GM23338 (cell line): Measurements from ENCODE around the gene IQSEC2. TPM values are rescaled to one million over a fixed set of nuclear protein-coding genes. Genes with fewer than 3 reads are reported as not detected.

Source experiments
- ATAC-seq: fragments of 200-7000 bp; cut with Tn5 transposase; 3 replicates; pipeline ENCODE4 v1.9.1; 2020
- DNase-seq: peaks from one replicate; pipeline ENCODE4 v3.0.0-alpha.2; 2015; ENCODE audit warnings: low spot score
- H2AFZ ChIP-seq: fragments of 200-600 bp; sonication (generic); 2 replicates; pipeline ENCODE4 v1.8.0; 2016; ENCODE audit warnings: antibody characterized with exemption, mild to moderate bottlenecking, moderate library complexity
- H3F3A ChIP-seq: fragments of 200-600 bp; sonication (generic); replicated peaks from 2 replicates; pipeline ENCODE4 v1.8.0; 2017; ENCODE audit warnings: antibody characterized with exemption, mixed run types, low read depth
- H3K27ac ChIP-seq: fragments of 200-600 bp; sonication (generic); 2 replicates; pipeline ENCODE4 v1.6.1; 2016; ENCODE audit warnings: low read depth
- H3K27me3 ChIP-seq: fragments of 200-600 bp; sonication (generic); 2 replicates; pipeline ENCODE4 v1.8.0; 2016; ENCODE audit warnings: mild to moderate bottlenecking, mixed run types, moderate library complexity; ENCODE audit not compliant: insufficient read depth
- H3K36me3 ChIP-seq: fragments of 200-600 bp; sonication (generic); 2 replicates; pipeline ENCODE4 v1.8.0; 2016; ENCODE audit warnings: mild to moderate bottlenecking; ENCODE audit not compliant: insufficient read depth
- H3K4me1 ChIP-seq: fragments of 200-600 bp; sonication (generic); 2 replicates; pipeline ENCODE4 v1.8.0; 2016; ENCODE audit warnings: mild to moderate bottlenecking, moderate library complexity; ENCODE audit not compliant: insufficient read depth
- H3K4me2 ChIP-seq: fragments of 200-600 bp; sonication (generic); 2 replicates; pipeline ENCODE4 v1.7.1; 2017; ENCODE audit warnings: mixed run types
- H3K4me3 ChIP-seq: fragments of 200-600 bp; sonication (generic); 2 replicates; pipeline ENCODE4 v1.6.1; 2016; ENCODE audit warnings: mixed run types
- H3K79me2 ChIP-seq: fragments of 200-600 bp; sonication (generic); replicated peaks from 2 replicates; pipeline ENCODE4 v1.8.0; 2017; ENCODE audit warnings: mild to moderate bottlenecking; ENCODE audit not compliant: insufficient read depth
- H3K9me2 ChIP-seq: fragments of 200-600 bp; sonication (generic); 2 replicates; pipeline ENCODE4 v1.8.0; 2017; ENCODE audit not compliant: insufficient read depth
- H4K20me1 ChIP-seq: fragments of 200-600 bp; sonication (generic); replicated peaks from 2 replicates; pipeline ENCODE4 v1.8.0; 2017; ENCODE audit warnings: mild to moderate bottlenecking; ENCODE audit not compliant: insufficient read depth
- H3K27ac Mint-ChIP-seq: 2 replicates; pipeline ENCODE4 v1.8.0; 2020; ENCODE audit warnings: inconsistent platforms, mild to moderate bottlenecking, moderate library complexity, mixed read lengths
- H3K27me3 Mint-ChIP-seq: 3 replicates; pipeline ENCODE4 v1.8.0; 2022; ENCODE audit warnings: low read depth, mild to moderate bottlenecking, moderate library complexity, mixed read lengths, inconsistent platforms; ENCODE audit not compliant: insufficient read depth, poor library complexity
- H3K36me3 Mint-ChIP-seq: 3 replicates; pipeline ENCODE4 v1.8.0; 2021; ENCODE audit warnings: low read depth, mild to moderate bottlenecking, inconsistent platforms, moderate library complexity, mixed read lengths
- H3K4me1 Mint-ChIP-seq: 3 replicates; pipeline ENCODE4 v1.8.0; 2020; ENCODE audit warnings: mild to moderate bottlenecking, inconsistent platforms, mixed read lengths
- H3K4me3 Mint-ChIP-seq: 3 replicates; pipeline ENCODE4 v1.8.0; 2021; ENCODE audit warnings: moderate library complexity, mild to moderate bottlenecking, inconsistent platforms, mixed read lengths
- H3K9me3 Mint-ChIP-seq: 3 replicates; pipeline ENCODE4 v1.8.0; 2020; ENCODE audit warnings: moderate library complexity, mild to moderate bottlenecking, inconsistent platforms, mixed read lengths
- CREB1 ChIP-seq: fragments of 250-450 bp; sonication (Bioruptor Pico); IDR thresholded peaks from 2 replicates; pipeline ENCODE4 v1.5.0; 2020; ENCODE audit warnings: low read depth, mild to moderate bottlenecking, moderate library complexity
- EZH2phosphoT487 ChIP-seq: fragments of 200-600 bp; sonication (generic); IDR thresholded peaks from one replicate; pipeline ENCODE4 v1.8.1; 2018; ENCODE audit warnings: antibody characterized with exemption; ENCODE audit not compliant: unreplicated experiment
- NANOG ChIP-seq: IDR thresholded peaks from 2 replicates; pipeline ENCODE4 v1.6.1; 2016; ENCODE audit warnings: antibody characterized with exemption, borderline replicate concordance
- POLR2AphosphoS5 ChIP-seq: IDR thresholded peaks from 2 replicates; pipeline ENCODE4 v1.6.1; 2016; ENCODE audit warnings: antibody characterized with exemption, low read depth
- ZNF331 ChIP-seq: fragments of 250-450 bp; sonication (Bioruptor Pico); IDR thresholded peaks from 2 replicates; pipeline ENCODE4 v1.5.0; 2020; ENCODE audit warnings: low read depth, mild to moderate bottlenecking, moderate library complexity
- polyA plus RNA-seq: library from polyadenylated mRNA; unstranded; fragments of >200 nt; fragmentation: Nextera tagmentation; extraction: Ambion mirVana; gene quantifications from 2 replicates; pipeline ENCODE4 v1.2.1, GENCODE V29; 2016
- total RNA-seq: library from RNA; depleted of rRNA; stranded (reverse); fragments of >200 nt; shearing (Covaris generic); gene quantifications from 2 replicates; pipeline ENCODE4 v1.2.3, GENCODE V29; 2014
- TF ChIP-seq, protein P1 (sequence below): fragments of 250-450 bp; sonication (Bioruptor Pico); IDR thresholded peaks from 2 replicates; pipeline ENCODE4 v1.5.0; 2020; ENCODE audit warnings: mild to moderate bottlenecking, moderate library complexity
- TF ChIP-seq, protein P2 (sequence below): IDR thresholded peaks from 2 replicates; pipeline ENCODE4 v1.6.1; 2016; ENCODE audit warnings: antibody characterized with exemption

Gene IQSEC2
- total and polyA plus RNA-seq, 2 experiments from 2014 or later: 12.3 to 92.2 TPM

DNA sequence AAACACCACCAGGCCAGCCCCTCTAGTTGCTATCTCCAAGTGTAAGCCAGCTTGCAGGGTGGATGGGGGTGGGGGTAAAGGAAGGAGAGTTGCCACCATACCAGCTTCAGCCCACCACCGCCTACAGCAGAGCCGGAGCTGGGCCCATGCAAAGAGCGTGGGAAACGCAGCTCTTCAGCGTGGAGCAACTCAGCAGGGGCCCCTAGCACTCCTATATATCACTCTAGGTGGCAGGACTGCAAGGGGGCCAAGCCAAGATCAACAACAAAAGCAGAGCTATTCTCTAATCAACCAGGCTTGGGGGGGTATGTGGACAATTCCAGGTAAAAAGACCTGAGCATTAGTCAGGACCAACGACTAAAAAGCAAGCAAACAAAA is 35.5 kb upstream of the IQSEC2 start (continued):
- TF ChIP-seq, protein P1, sequence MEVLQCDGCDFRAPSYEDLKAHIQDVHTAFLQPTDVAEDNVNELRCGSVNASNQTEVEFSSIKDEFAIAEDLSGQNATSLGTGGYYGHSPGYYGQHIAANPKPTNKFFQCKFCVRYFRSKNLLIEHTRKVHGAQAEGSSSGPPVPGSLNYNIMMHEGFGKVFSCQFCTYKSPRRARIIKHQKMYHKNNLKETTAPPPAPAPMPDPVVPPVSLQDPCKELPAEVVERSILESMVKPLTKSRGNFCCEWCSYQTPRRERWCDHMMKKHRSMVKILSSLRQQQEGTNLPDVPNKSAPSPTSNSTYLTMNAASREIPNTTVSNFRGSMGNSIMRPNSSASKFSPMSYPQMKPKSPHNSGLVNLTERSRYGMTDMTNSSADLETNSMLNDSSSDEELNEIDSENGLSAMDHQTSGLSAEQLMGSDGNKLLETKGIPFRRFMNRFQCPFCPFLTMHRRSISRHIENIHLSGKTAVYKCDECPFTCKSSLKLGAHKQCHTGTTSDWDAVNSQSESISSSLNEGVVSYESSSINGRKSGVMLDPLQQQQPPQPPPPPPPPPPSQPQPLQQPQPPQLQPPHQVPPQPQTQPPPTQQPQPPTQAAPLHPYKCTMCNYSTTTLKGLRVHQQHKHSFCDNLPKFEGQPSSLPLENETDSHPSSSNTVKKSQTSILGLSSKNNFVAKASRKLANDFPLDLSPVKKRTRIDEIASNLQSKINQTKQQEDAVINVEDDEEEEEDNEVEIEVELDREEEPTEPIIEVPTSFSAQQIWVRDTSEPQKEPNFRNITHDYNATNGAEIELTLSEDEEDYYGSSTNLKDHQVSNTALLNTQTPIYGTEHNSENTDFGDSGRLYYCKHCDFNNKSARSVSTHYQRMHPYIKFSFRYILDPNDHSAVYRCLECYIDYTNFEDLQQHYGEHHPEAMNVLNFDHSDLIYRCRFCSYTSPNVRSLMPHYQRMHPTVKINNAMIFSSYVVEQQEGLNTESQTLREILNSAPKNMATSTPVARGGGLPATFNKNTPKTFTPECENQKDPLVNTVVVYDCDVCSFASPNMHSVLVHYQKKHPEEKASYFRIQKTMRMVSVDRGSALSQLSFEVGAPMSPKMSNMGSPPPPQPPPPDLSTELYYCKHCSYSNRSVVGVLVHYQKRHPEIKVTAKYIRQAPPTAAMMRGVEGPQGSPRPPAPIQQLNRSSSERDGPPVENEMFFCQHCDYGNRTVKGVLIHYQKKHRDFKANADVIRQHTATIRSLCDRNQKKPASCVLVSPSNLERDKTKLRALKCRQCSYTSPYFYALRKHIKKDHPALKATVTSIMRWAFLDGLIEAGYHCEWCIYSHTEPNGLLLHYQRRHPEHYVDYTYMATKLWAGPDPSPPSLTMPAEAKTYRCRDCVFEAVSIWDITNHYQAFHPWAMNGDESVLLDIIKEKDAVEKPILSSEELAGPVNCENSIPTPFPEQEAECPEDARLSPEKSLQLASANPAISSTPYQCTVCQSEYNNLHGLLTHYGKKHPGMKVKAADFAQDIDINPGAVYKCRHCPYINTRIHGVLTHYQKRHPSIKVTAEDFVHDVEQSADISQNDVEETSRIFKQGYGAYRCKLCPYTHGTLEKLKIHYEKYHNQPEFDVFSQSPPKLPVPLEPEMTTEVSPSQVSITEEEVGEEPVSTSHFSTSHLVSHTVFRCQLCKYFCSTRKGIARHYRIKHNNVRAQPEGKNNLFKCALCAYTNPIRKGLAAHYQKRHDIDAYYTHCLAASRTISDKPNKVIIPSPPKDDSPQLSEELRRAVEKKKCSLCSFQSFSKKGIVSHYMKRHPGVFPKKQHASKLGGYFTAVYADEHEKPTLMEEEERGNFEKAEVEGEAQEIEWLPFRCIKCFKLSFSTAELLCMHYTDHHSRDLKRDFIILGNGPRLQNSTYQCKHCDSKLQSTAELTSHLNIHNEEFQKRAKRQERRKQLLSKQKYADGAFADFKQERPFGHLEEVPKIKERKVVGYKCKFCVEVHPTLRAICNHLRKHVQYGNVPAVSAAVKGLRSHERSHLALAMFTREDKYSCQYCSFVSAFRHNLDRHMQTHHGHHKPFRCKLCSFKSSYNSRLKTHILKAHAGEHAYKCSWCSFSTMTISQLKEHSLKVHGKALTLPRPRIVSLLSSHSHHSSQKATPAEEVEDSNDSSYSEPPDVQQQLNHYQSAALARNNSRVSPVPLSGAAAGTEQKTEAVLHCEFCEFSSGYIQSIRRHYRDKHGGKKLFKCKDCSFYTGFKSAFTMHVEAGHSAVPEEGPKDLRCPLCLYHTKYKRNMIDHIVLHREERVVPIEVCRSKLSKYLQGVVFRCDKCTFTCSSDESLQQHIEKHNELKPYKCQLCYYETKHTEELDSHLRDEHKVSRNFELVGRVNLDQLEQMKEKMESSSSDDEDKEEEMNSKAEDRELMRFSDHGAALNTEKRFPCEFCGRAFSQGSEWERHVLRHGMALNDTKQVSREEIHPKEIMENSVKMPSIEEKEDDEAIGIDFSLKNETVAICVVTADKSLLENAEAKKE (CRISPR knock-in tag): no peak
- TF ChIP-seq CREB1 (CRISPR knock-in tag) (no peak), EZH2phosphoT487 (no peak)

DNA sequence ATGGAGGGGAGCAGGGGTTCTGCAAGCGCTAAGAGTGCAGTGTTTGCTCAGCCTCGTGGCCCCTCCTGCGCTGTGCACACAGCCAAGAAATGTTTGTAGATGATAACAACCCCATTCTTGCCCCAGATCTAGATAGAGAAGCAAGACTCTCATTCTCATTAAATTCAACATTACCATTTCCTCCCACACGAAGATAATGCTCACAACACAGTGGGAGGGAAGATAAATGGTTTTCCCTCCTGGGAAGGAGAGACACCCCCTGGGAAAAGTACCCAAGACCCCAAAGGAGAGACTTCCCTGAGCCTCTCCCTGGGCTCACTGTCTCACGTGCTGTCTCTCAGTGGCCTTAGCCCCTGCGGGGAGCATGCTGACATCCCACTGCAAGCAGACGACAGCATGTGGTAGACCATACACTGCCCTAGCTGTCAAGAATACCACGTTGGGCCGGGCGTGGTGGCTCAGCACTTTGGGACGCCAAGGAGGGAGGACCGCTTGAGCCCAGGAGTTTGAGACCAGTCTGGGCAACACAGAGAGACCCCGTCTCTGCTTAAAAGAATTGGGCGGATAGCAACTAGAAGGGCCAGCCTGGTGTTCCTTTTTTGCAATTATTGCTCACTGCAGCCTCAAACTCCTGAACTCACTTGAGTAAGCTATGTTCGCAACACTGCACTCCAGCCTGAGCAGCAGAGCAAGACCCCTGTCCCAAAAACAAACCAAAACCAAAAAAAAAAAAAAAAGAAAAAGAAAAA is 34.9 kb upstream of the IQSEC2 start:
- no peak overlapping the region for H3K4me3 Mint-ChIP-seq
- Histone ChIP-seq H3K4me3 (peak overlapping the region; percentile 69; the same call in 1 of the 2 replicates), H3K27me3 (no peaks in the 10 kb centered on the region), H4K20me1 (peaks cover 22% of the 10 kb centered on the region), H3K4me1 (peaks cover 12% of the 10 kb centered on the region; the same call in 1 of the 2 replicates), H3K4me2 (peak overlapping the region; percentile 85), H3K27ac (no peak overlapping the region), H3K9me2 (no peaks in the 10 kb centered on the region), H3K79me2 (peaks cover 96% of the 10 kb centered on the region), H3K36me3 (no peaks in the 10 kb centered on the region), H3F3A (no peaks in the 10 kb centered on the region), H2AFZ (no peak overlapping the region)
- H3K27me3 Mint-ChIP-seq: peaks cover 15% of the 10 kb centered on the region
- DNase-seq: no peak
- ATAC-seq: no peak
- no peaks in the 10 kb centered on the region; the same call in 1 of the 3 replicates for H3K36me3 Mint-ChIP-seq
- H3K9me3 Mint-ChIP-seq: no peaks in the 10 kb centered on the region
- H3K27ac Mint-ChIP-seq: no peak overlapping the region
- peaks cover 35% of the 10 kb centered on the region for H3K4me1 Mint-ChIP-seq
- TF ChIP-seq NANOG (no peak), ZNF331 (CRISPR knock-in tag) (no peak), POLR2AphosphoS5 (no peak), EZH2phosphoT487 (no peak)
- TF ChIP-seq, protein P1 (CRISPR knock-in tag): no peak
- TF ChIP-seq, protein P2, sequence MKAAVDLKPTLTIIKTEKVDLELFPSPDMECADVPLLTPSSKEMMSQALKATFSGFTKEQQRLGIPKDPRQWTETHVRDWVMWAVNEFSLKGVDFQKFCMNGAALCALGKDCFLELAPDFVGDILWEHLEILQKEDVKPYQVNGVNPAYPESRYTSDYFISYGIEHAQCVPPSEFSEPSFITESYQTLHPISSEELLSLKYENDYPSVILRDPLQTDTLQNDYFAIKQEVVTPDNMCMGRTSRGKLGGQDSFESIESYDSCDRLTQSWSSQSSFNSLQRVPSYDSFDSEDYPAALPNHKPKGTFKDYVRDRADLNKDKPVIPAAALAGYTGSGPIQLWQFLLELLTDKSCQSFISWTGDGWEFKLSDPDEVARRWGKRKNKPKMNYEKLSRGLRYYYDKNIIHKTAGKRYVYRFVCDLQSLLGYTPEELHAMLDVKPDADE: no peak
